K562 (cell line): Measurements from ENCODE around the gene COL4A2. TPM values are rescaled to one million over a fixed set of nuclear protein-coding genes. Genes with fewer than 3 reads are reported as not detected.

Experiments
- ATAC-seq: fragments of 200-7000 bp; cut with Tn5 transposase; 3 replicates; pipeline ENCODE4 v1.9.1; 2020; ENCODE audit warnings: moderate library complexity
- BruUV-seq: library from RNA; stranded (reverse); fragments of 400-500 nt; replicated peaks from 2 replicates; lab custom pipeline; 2021; lab: Mats Ljungman, UMichigan
- CTCF ChIA-PET: fragments of 300-600 bp; formaldehyde crosslinking; extraction: SDS; loops from one replicate; lab custom pipeline; 2021; ENCODE audit warnings: low intra/inter-chr PET ratio; lab: Yijun Ruan, JAX
- POLR2A ChIA-PET: fragments of 300-600, 350-650 bp; sonication (Branson Sonifier 250); formaldehyde crosslinking; extraction: SDS; loops from one replicate; lab custom pipeline; 2021; ENCODE audit warnings: antibody characterized with exemption, inconsistent platforms; lab: Yijun Ruan, JAX
- DNase-seq, 4 experiments: peaks; one replicate each; pipeline versions ENCODE4 v3.0.0 to v3.0.0-alpha.2; 2011 to 2018; ENCODE audit warnings: low spot score in 3 of 4, mixed read lengths in 3 of 4; ENCODE audit errors: extremely low read depth in 1 of 4
- FAIRE-seq: peaks from 2 replicates; lab custom pipeline; 2011; peaks lifted over from hg19 to GRCh38; lab: Jason Lieb, UNC
- H2AFZ ChIP-seq: 2 replicates; pipeline ENCODE4 v1.6.0; 2011; ENCODE audit warnings: low read depth, low read length, control low read depth, inconsistent platforms
- H3K27ac ChIP-seq: fragments of 200-600 bp; 3 replicates; pipeline ENCODE4 v1.8.0; 2011; ENCODE audit warnings: low read depth, mild to moderate bottlenecking, control low read depth, inconsistent platforms, low read length, moderate library complexity, mixed read lengths; ENCODE audit errors: extremely low read depth
- H3K27me3 ChIP-seq, 2 experiments: fragments of 300-600 bp in 1 of 2; 2 replicates in 1 of 2; 3 replicates in 1 of 2; pipeline versions ENCODE4 v1.6.0 to v1.8.0; 2011; ENCODE audit warnings: inconsistent platforms in 2 of 2, low read length in 2 of 2, mild to moderate bottlenecking in 1 of 2, mixed read lengths in 1 of 2, moderate library complexity in 1 of 2; ENCODE audit not compliant: control insufficient read depth in 2 of 2, insufficient read depth in 2 of 2
- H3K36me3 ChIP-seq: fragments of 300-600 bp; 3 replicates; pipeline ENCODE4 v1.8.0; 2011; ENCODE audit warnings: mild to moderate bottlenecking, low read length, inconsistent platforms; ENCODE audit not compliant: control insufficient read depth, insufficient read depth
- H3K4me1 ChIP-seq, 2 experiments: fragments of 200-600 bp in 1 of 2; replicated peaks in 1 of 2; 2 replicates in 1 of 2; 3 replicates in 1 of 2; pipeline versions ENCODE4 v1.5.1 to v1.8.0; 2011; ENCODE audit warnings: inconsistent platforms in 2 of 2, low read length in 2 of 2, mild to moderate bottlenecking in 1 of 2, mixed read lengths in 1 of 2, moderate library complexity in 1 of 2; ENCODE audit not compliant: control insufficient read depth in 2 of 2, insufficient read depth in 2 of 2
- H3K4me2 ChIP-seq: 2 replicates; pipeline ENCODE4 v1.6.1; 2011; ENCODE audit warnings: low read length, control low read depth, inconsistent platforms, mixed read lengths; ENCODE audit not compliant: insufficient read depth
- H3K4me3 ChIP-seq: fragments of 200-600 bp; sonication (generic), shearing (Covaris generic); 2 replicates; pipeline ENCODE4 v1.5.1; 2016; ENCODE audit warnings: control low read depth, inconsistent platforms
- H3K79me2 ChIP-seq: fragments of 200-600 bp; 3 replicates; pipeline ENCODE4 v1.8.0; 2011; ENCODE audit warnings: low read length, inconsistent platforms; ENCODE audit not compliant: control insufficient read depth, insufficient read depth
- H3K9ac ChIP-seq, 2 experiments: 2 replicates each; pipeline versions ENCODE4 v1.6.0 to v1.6.1; 2011; ENCODE audit warnings: low read depth in 2 of 2, low read length in 2 of 2, control low read depth in 1 of 2, inconsistent platforms in 1 of 2, mild to moderate bottlenecking in 1 of 2, mixed read lengths in 1 of 2; ENCODE audit not compliant: insufficient read depth in 1 of 2
- H3K9me1 ChIP-seq: one replicate; pipeline ENCODE4 v1.6.0; 2011; ENCODE audit warnings: inconsistent platforms, mild to moderate bottlenecking, low read length, moderate library complexity; ENCODE audit not compliant: control insufficient read depth, insufficient read depth
- H3K9me3 ChIP-seq: replicated peaks from 2 replicates; pipeline ENCODE4 v1.5.1; 2011; ENCODE audit warnings: low read depth, low read length, inconsistent platforms; ENCODE audit not compliant: control insufficient read depth, insufficient read depth
- H4K20me1 ChIP-seq: replicated peaks from 2 replicates; pipeline ENCODE4 v1.6.1; 2011; ENCODE audit warnings: low read length, inconsistent platforms, mixed read lengths; ENCODE audit not compliant: control insufficient read depth, insufficient read depth
- CBFB ChIP-seq: sonication (generic); formaldehyde crosslinking; IDR thresholded peaks from 2 replicates; pipeline ENCODE4 v1.4.0; 2020; ENCODE audit warnings: mild to moderate bottlenecking, missing genetic modification reagents
- HSF4 ChIP-seq: fragments of 250-450 bp; sonication (Bioruptor Pico); IDR thresholded peaks from 2 replicates; pipeline ENCODE4 v2.1.2; 2022; ENCODE audit warnings: mild to moderate bottlenecking, moderate library complexity, borderline replicate concordance
- PRDM10 ChIP-seq: fragments of 450-650 bp; IDR thresholded peaks from 2 replicates; pipeline ENCODE4 v1.6.1; 2018; ENCODE audit not compliant: partially characterized antibody
- RBBP5 ChIP-seq: fragments of 200-600 bp; sonication (generic); IDR thresholded peaks from 2 replicates; pipeline ENCODE4 v1.6.1; 2012; ENCODE audit warnings: borderline replicate concordance, mild to moderate bottlenecking, low read length, control low read depth, inconsistent platforms; ENCODE audit not compliant: insufficient read depth, poor library complexity, severe bottlenecking
- RERE ChIP-seq: sonication (generic); formaldehyde crosslinking; IDR thresholded peaks from 2 replicates; pipeline ENCODE4 v1.8.0; 2023; ENCODE audit warnings: missing genetic modification reagents, mild to moderate bottlenecking, borderline replicate concordance
- SNIP1 ChIP-seq: fragments of 450-650 bp; IDR thresholded peaks from 2 replicates; pipeline ENCODE4 v1.7.1; 2017; ENCODE audit warnings: low read depth, mild to moderate bottlenecking
- TGIF2 ChIP-seq: sonication (generic); formaldehyde crosslinking; IDR thresholded peaks from 2 replicates; pipeline ENCODE4 v1.8.1; 2022; ENCODE audit warnings: mild to moderate bottlenecking, missing genetic modification reagents, moderate library complexity
- TOE1 ChIP-seq, 2 experiments: fragments of 450-650 bp in 1 of 2; sonication (generic) in 1 of 2; formaldehyde crosslinking in 1 of 2; IDR thresholded peaks; 2 replicates each; pipeline versions ENCODE4 v1.7.1 to v1.8.0; 2016 to 2022; ENCODE audit warnings: borderline replicate concordance in 2 of 2, mild to moderate bottlenecking in 2 of 2, antibody characterized with exemption in 1 of 2, inconsistent platforms in 1 of 2, low read depth in 1 of 2, missing genetic modification reagents in 1 of 2, moderate library complexity in 1 of 2
- WGBS: fragments of 100-300 bp; shearing (Covaris generic); methylation state at CpG from one replicate; pipeline ENCODE4 v1.1.6; 2016; ENCODE audit warnings: low coverage, mixed read lengths; ENCODE audit not compliant: insufficient coverage; ENCODE audit errors: missing lambda C conversion rate; 5-methylcytosine and 5-hydroxymethylcytosine counted together
- in situ Hi-C: fragments of 300-500 bp; cut with MboI; formaldehyde crosslinking; loops from 4 replicates; pipeline ENCODE4 v1.15.0; 2018; ENCODE audit warnings: inconsistent platforms, mixed read lengths
- intact Hi-C: fragments of 100-400 bp; cut with micrococcal nuclease; formaldehyde crosslinking; loops from 2 replicates; pipeline ENCODE4 v1.14.2; 2022
- polyA plus RNA-seq, 8 experiments: library from polyadenylated mRNA; depleted of rRNA in 4 of 8; stranded (reverse) in 5 of 8; unstranded in 3 of 8; fragments of >200 nt; fragmentation: Nextera tagmentation in 2 of 8; fragmentation: Illumina TruSeq in 1 of 8; extraction: Ambion mirVana in 2 of 8; extraction: Trizol in 1 of 8; gene quantifications; 2 replicates each; pipeline versions ENCODE4 v1.2.1 to v1.2.3, GENCODE V29; 2011 to 2014; ENCODE audit warnings: inconsistent platforms in 1 of 8, missing spikeins in 1 of 8
- total RNA-seq, 7 experiments: library from RNA; depleted of rRNA in 6 of 7; stranded (reverse); fragments of >200 nt in 6 of 7; fragmentation: Illumina TruSeq in 2 of 7; extraction: Trizol in 2 of 7; gene quantifications; 2 replicates each; pipeline versions ENCODE4 v1.2.1 to v1.2.3, GENCODE V29; 2011 to 2021; ENCODE audit warnings: low replicate concordance in 1 of 7
- TF ChIP-seq, protein P1 (sequence below): fragments of 450-650 bp; IDR thresholded peaks from one replicate; pipeline ENCODE4 v1.6.1; 2018; ENCODE audit warnings: mild to moderate bottlenecking, moderate library complexity; ENCODE audit not compliant: partially characterized antibody

COL4A2 gene
- total and polyA plus RNA-seq, 9 of the 15 experiments (the other 6 are each of a cell fraction or from before 2014, with no cell fraction given), result 0.13 to 15.2 (median 8.1) TPM

DNA sequence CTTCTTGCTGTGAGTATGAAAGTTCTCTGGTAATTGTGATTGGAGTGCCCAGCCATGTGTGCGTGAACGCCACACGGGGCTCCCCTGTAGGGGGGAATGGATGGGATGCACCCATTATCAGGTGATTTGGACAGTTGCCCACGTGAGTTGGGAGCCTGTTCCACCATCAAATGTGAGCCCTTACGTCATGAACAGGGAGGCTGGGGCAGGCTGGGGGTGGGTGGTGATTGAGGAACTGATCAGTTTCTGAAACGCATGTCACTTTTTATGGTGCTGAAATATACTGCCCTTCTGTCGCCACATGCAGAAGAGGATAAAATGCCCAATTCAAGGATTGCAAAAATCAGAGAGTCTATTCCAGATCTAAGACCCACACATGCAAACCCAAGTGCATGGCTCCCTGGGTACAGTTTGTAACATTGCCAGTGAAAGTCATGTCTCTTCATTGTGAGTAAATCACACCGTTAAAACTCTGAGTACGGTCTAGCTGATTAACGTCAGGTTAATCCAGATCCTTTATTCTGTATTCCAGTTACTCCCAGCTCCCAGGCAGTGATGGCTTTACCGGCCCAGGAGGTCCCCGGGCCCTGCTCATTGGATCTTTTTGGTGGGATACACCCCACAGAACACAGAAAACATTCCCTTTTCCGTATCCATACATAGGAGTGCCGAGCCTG lies 164.2 kb downstream of the COL4A2 start:
- H3K4me2 ChIP-seq, result peak overlapping the region; percentile 3; the same call in 1 of the 2 replicates
- H3K4me3 ChIP-seq, result no peak overlapping the region
- 0 out of 3 replicates have a peak overlapping the region, but pooled peaks have one; percentile 19 for H3K27ac ChIP-seq
- H3K27me3 ChIP-seq, result peaks cover 0 to 5% of the 10 kb centered on the region in 2 experiments; a peak in 2 of 5 replicates
- no peak overlapping the region for H3K9ac ChIP-seq
- DNase-seq (no peak), ATAC-seq (peak; percentile 11), FAIRE-seq (no peak)
- H3K36me3 ChIP-seq, result no peaks in the 10 kb centered on the region
- no peaks in the 10 kb centered on the region for H4K20me1 ChIP-seq
- no peaks in the 10 kb centered on the region for H3K9me3 ChIP-seq
- intact Hi-C loops (loop anchor here (2.0 kb wide), 1 partner anchor 34 kb away; no protein-coding TSS in a partner anchor), in situ Hi-C loops (no loop called here)
- H3K4me1 ChIP-seq, result peaks cover 30 to 40% of the 10 kb centered on the region in 2 experiments
- H2AFZ ChIP-seq, result 0 out of 2 replicates have a peak overlapping the region, but pooled peaks have one; percentile 14
- ChIA-PET POLR2A (no interaction called here), CTCF (no interaction called here)
- H3K79me2 ChIP-seq, result no peaks in the 10 kb centered on the region
- WGBS, result 9% methylated on average over 14 of the region's 14 CpGs
- H3K9me1 ChIP-seq, result no peaks in the 10 kb centered on the region
- no TSS peak for BruUV-seq
- TF ChIP-seq TGIF2, result no peak
- TF ChIP-seq CBFB (CRISPR knock-in tag), result no peak
- no peak for TF ChIP-seq TOE1 (IDR thresholded peaks at IDR 0.05; ENCODE audit: borderline replicate concordance)
- no peak for TF ChIP-seq TOE1 (CRISPR knock-in tag; IDR thresholded peaks at IDR 0.05; ENCODE audit: borderline replicate concordance, low read depth)
- peak; percentile 10 for TF ChIP-seq RBBP5
- TF ChIP-seq PRDM10, result peak; percentile 41
- TF ChIP-seq, protein P1, sequence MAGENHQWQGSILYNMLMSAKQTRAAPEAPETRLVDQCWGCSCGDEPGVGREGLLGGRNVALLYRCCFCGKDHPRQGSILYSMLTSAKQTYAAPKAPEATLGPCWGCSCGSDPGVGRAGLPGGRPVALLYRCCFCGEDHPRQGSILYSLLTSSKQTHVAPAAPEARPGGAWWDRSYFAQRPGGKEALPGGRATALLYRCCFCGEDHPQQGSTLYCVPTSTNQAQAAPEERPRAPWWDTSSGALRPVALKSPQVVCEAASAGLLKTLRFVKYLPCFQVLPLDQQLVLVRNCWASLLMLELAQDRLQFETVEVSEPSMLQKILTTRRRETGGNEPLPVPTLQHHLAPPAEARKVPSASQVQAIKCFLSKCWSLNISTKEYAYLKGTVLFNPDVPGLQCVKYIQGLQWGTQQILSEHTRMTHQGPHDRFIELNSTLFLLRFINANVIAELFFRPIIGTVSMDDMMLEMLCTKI, result no peak
- no peak for TF ChIP-seq RERE (CRISPR knock-in tag)
- no peak for TF ChIP-seq SNIP1
- no peak for TF ChIP-seq HSF4 (CRISPR knock-in tag)
